Esophagus muscularis mucosa (tissue), 4 donors: ENCODE data around the gene C1QTNF9.
"Not testable (repeated sequence)": the region's sequence is repeated elsewhere in the genome, so short reads cannot be mapped to it uniquely, and the experiment has no call there.

Source experiments
- EP300 ChIP-seq: sonication (generic); formaldehyde crosslinking; IDR thresholded peaks from one replicate; pipeline ENCODE4 v1.6.1; 2017; ENCODE audit warnings: antibody characterized with exemption
- POLR2A ChIP-seq: fragments of 450-650 bp; IDR thresholded peaks from one replicate; pipeline ENCODE4 v1.6.1; 2017; ENCODE audit warnings: antibody characterized with exemption, moderate library complexity, mild to moderate bottlenecking, low read depth
- POLR2AphosphoS5 ChIP-seq, 2 donors: sonication (generic); formaldehyde crosslinking; IDR thresholded peaks; one replicate each; pipeline ENCODE4 v1.6.1; 2017; ENCODE audit warnings: antibody characterized with exemption in 2 of 2
- TF ChIP-seq, protein P1 (sequence below), 3 experiments: fragments of 200-600 bp in 2 of 3; fragments of 450-650 bp in 1 of 3; sonication (generic) in 2 of 3; IDR thresholded peaks; one replicate each; pipeline ENCODE4 v1.5.1; 2017 to 2019; ENCODE audit warnings: antibody characterized with exemption in 3 of 3, mild to moderate bottlenecking in 2 of 3, moderate library complexity in 1 of 3

GRCh38 chr13:24359252-24359651, 49.9 kb downstream of the C1QTNF9 start:
- TF ChIP-seq, protein P1, sequence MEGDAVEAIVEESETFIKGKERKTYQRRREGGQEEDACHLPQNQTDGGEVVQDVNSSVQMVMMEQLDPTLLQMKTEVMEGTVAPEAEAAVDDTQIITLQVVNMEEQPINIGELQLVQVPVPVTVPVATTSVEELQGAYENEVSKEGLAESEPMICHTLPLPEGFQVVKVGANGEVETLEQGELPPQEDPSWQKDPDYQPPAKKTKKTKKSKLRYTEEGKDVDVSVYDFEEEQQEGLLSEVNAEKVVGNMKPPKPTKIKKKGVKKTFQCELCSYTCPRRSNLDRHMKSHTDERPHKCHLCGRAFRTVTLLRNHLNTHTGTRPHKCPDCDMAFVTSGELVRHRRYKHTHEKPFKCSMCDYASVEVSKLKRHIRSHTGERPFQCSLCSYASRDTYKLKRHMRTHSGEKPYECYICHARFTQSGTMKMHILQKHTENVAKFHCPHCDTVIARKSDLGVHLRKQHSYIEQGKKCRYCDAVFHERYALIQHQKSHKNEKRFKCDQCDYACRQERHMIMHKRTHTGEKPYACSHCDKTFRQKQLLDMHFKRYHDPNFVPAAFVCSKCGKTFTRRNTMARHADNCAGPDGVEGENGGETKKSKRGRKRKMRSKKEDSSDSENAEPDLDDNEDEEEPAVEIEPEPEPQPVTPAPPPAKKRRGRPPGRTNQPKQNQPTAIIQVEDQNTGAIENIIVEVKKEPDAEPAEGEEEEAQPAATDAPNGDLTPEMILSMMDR (IDR thresholded peaks at IDR 0.05): not testable (repeated sequence)
- not testable (repeated sequence) for TF ChIP-seq POLR2AphosphoS5 (IDR thresholded peaks at IDR 0.05); POLR2A; EP300
